KMS-11 (cell line): Measurements from ENCODE around the gene ODAD3.

Experiments used
- H2AFZ ChIP-seq: fragments of 200-600 bp; sonication (generic); 2 replicates; pipeline ENCODE4 v1.6.1; 2016; ENCODE audit warnings: antibody characterized with exemption, mixed run types, low read depth
- H3K27ac ChIP-seq: fragments of 200-600 bp; sonication (generic); 2 replicates; pipeline ENCODE4 v1.6.1; 2016; ENCODE audit warnings: mild to moderate bottlenecking, mixed run types
- H3K27me3 ChIP-seq: fragments of 200-600 bp; sonication (generic); 2 replicates; pipeline ENCODE4 v1.6.1; 2017; ENCODE audit warnings: mild to moderate bottlenecking, low read depth, mixed run types, moderate library complexity; ENCODE audit not compliant: insufficient read depth
- H3K36me3 ChIP-seq: fragments of 200-600 bp; sonication (generic); 2 replicates; pipeline ENCODE4 v1.6.1; 2017; ENCODE audit warnings: mild to moderate bottlenecking, mixed run types; ENCODE audit not compliant: insufficient read depth
- H3K4me1 ChIP-seq: fragments of 200-600 bp; sonication (generic); 2 replicates; pipeline ENCODE4 v1.6.1; 2016; ENCODE audit warnings: mild to moderate bottlenecking, low read depth, mixed run types; ENCODE audit not compliant: poor library complexity, severe bottlenecking
- H3K4me2 ChIP-seq: fragments of 200-600 bp; sonication (generic); 2 replicates; pipeline ENCODE4 v1.7.0; 2016; ENCODE audit warnings: mild to moderate bottlenecking, mixed run types
- H3K4me3 ChIP-seq: fragments of 200-600 bp; sonication (generic); IDR thresholded peaks from 2 replicates; pipeline ENCODE4 v1.6.1; 2017; ENCODE audit warnings: low read depth, low read length, mixed read lengths; ENCODE audit not compliant: insufficient read depth
- H3K79me2 ChIP-seq: fragments of 200-600 bp; sonication (generic); 2 replicates; pipeline ENCODE4 v1.6.1; 2016; ENCODE audit warnings: low read depth, mixed run types; ENCODE audit not compliant: insufficient read depth
- H3K9ac ChIP-seq: fragments of 200-600 bp; sonication (generic); 2 replicates; pipeline ENCODE4 v1.6.1; 2016; ENCODE audit warnings: mild to moderate bottlenecking, mixed run types
- H4K20me1 ChIP-seq: fragments of 200-600 bp; sonication (generic); 2 replicates; pipeline ENCODE4 v1.6.1; 2016; ENCODE audit warnings: mild to moderate bottlenecking, mixed run types; ENCODE audit not compliant: insufficient read depth
- CTCF ChIP-seq: fragments of 200-600 bp; sonication (generic); conservative IDR thresholded peaks from 2 replicates; pipeline ENCODE4 v1.6.1; 2017; ENCODE audit warnings: low read depth, mild to moderate bottlenecking, antibody characterized with exemption, low read length, moderate library complexity, mixed read lengths

The ODAD3 gene

GRCh38 chr19:11374433-11375142 lies 60.3 kb downstream of the ODAD3 start, which contains the start of gene SWSAP1:
TSS of gene SWSAP1 (plus strand) at chr19:11374666. CDS start at chr19:11374681, 15 bp downstream.
- Histone ChIP-seq H3K27ac (peak within 1 kb of the TSS; percentile 70), H3K4me2 (peak within 1 kb of the TSS; percentile 79), H3K4me1 (peaks cover 21% of the 10 kb centered on the region), H3K9ac (peak within 1 kb of the TSS; percentile 76), H4K20me1 (no peaks in the 10 kb centered on the region), H2AFZ (peak within 1 kb of the TSS; percentile 58), H3K36me3 (no peaks in the 10 kb centered on the region), H3K79me2 (no peaks in the 10 kb centered on the region), H3K4me3 (no peak within 1 kb of the TSS), H3K27me3 (no peaks in the 10 kb centered on the region)
- no peak for TF ChIP-seq CTCF

DNA sequence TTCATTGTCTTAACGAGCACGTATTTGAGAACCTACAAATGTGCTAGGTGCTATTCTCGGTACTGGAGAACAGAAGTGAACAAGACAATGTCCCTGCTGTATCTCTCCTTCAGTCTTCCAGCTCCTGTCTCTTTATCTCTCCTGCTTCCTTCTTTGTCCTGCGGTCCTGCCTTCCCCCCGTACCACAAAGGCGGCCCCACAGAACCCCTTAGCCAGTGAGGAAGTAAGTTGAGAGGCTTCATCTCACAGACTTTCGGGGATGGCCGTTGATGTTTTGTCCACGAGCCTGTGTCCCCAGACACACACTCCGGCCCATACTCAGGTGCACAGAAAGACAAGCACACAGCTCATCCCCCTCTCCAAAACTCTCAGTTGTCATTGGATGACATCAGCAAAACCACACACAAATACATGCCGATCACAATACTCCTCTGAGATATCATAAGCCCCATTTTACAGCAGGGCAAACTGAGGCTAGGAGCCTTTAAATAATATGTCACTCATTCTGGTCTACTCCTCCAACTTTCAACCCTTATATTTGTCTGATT lies 61.0 kb downstream of the ODAD3 start:
- Histone ChIP-seq H3K79me2 (no peaks in the 10 kb centered on the region), H3K4me2 (peak overlapping the region; percentile 79), H3K4me1 (peaks cover 21% of the 10 kb centered on the region), H3K36me3 (no peaks in the 10 kb centered on the region), H3K27ac (no peak overlapping the region), H3K9ac (no peak overlapping the region; the same call in 1 of the 2 replicates), H3K27me3 (no peaks in the 10 kb centered on the region), H2AFZ (peak overlapping the region; percentile 58), H4K20me1 (no peaks in the 10 kb centered on the region), H3K4me3 (no peak overlapping the region)
- no peak for TF ChIP-seq CTCF

DNA sequence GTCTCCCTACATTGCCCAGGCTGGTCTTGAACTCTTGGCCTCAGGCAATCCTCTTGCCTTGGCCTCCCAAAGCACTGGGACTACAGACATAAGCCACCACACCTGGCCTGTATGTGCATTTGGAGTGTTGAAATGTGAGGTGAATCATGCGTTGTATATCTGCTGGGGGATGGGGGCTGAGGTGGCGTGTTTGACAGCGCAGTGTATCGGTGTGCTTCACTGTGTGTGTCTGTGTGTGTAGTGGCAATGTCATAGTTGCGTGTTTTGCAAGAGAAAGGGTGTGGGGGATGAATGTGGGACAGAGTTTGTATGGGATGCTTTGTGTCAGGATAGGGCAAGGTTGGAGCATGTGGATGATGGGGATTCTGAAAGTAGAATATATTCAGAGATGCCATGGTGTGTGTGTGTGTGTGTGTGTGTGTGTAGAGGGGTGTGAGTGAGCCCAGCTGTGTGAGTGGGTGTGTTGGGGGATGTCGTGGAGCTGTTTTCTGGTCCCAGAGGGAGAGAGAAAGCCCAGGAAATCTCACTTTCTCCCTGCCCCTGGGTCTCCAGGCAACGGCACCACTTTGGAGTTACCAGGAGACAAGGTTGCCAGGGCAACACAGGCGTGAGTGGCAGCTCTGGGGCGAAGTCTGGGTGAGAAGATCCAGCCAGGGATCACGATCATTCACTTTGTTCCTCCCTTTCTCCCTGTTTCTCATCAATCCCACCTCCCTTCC lies 61.6 kb downstream of the ODAD3 start:
- H3K36me3 ChIP-seq, result no peaks in the 10 kb centered on the region
- H3K4me2 ChIP-seq, result peak overlapping the region; percentile 79
- peaks cover 21% of the 10 kb centered on the region for H3K4me1 ChIP-seq
- no peak for TF ChIP-seq CTCF
- no peak overlapping the region for H3K27ac ChIP-seq
- no peak overlapping the region for H3K9ac ChIP-seq
- H3K79me2 ChIP-seq, result no peaks in the 10 kb centered on the region
- no peaks in the 10 kb centered on the region for H4K20me1 ChIP-seq
- no peaks in the 10 kb centered on the region for H3K27me3 ChIP-seq
- H2AFZ ChIP-seq, result no peak overlapping the region
- H3K4me3 ChIP-seq, result no peak overlapping the region

GRCh38 chr19:11370744-11371143 lies 64.2 kb downstream of the ODAD3 start:
- H3K27me3 ChIP-seq, result no peaks in the 10 kb centered on the region
- no peak overlapping the region for H3K27ac ChIP-seq
- H2AFZ ChIP-seq, result no peak overlapping the region
- no peak overlapping the region for H3K9ac ChIP-seq
- H3K79me2 ChIP-seq, result no peaks in the 10 kb centered on the region
- H3K4me3 ChIP-seq, result no peak overlapping the region
- TF ChIP-seq CTCF, result no peak
- H3K4me2 ChIP-seq, result no peak overlapping the region
- H3K4me1 ChIP-seq, result peaks cover 9% of the 10 kb centered on the region
- H4K20me1 ChIP-seq, result no peaks in the 10 kb centered on the region
- H3K36me3 ChIP-seq, result no peaks in the 10 kb centered on the region
